SKM-1 treated with dmso at 0.1 percent for 144 hours (cell line): ENCODE data around the gene OR4C15.

Experiments
- DNase-seq: peaks from one replicate; lab custom pipeline; 2025; ENCODE audit not compliant: unreplicated experiment; lab: John Stamatoyannopoulos, UW

OR4C15 gene

GRCh38 chr11:55554169-55554568 lies at the start of gene OR4C15:
Gene OR4C15 (plus strand): TSS chr11:55554469. CDS start chr11:55554469, 0 bp downstream.
- DNase-seq = no peak

GRCh38 chr11:55571828-55572227 lies 17.6 kb downstream of the OR4C15 start, which contains the start of gene OR4C16:
Gene OR4C16 (plus strand): TSS chr11:55572128. CDS start chr11:55572128, 0 bp downstream.
- DNase-seq = no peak

- DNase-seq = no peak
Measured at GRCh38 chr11:55572548-55572947, 18.3 kb downstream of the OR4C15 start.
